Endothelial cell of umbilical vein (primary cell): ENCODE results near the gene GABRB2. TPM values are rescaled to one million over a fixed set of nuclear protein-coding genes. Genes with fewer than 3 reads are reported as not detected.

Experiments
- BruUV-seq: library from RNA; stranded (reverse); fragments of 400-500 nt; replicated peaks from 2 replicates; lab custom pipeline; 2021; lab: Mats Ljungman, UMichigan
- CTCF ChIA-PET: fragments of 300-600, 350-600 bp; sonication (Branson Sonifier 250); formaldehyde crosslinking; loops from one replicate; lab custom pipeline; 2021; ENCODE audit warnings: antibody characterized with exemption, inconsistent platforms; lab: Charles Lee
- POLR2A ChIA-PET: fragments of 300-600, 350-600 bp; sonication (Branson Sonifier 250); formaldehyde crosslinking; loops from one replicate; lab custom pipeline; 2021; ENCODE audit warnings: antibody characterized with exemption, inconsistent platforms; lab: Charles Lee
- DNase-seq: peaks from one replicate; pipeline ENCODE4 v3.0.0-alpha.2; 2011; ENCODE audit warnings: low read depth, low spot score
- FAIRE-seq: peaks from 2 replicates; lab custom pipeline; 2011; peaks lifted over from hg19 to GRCh38; lab: Jason Lieb, UNC
- H2AFZ ChIP-seq: 2 replicates; pipeline ENCODE4 v1.6.0; 2012; ENCODE audit warnings: low read depth, low read length, control low read depth, inconsistent platforms
- H3K27ac ChIP-seq: 2 replicates; pipeline ENCODE4 v1.5.1; 2011; ENCODE audit warnings: low read depth, mild to moderate bottlenecking, control low read depth, low read length, moderate library complexity; ENCODE audit not compliant: insufficient read depth
- H3K27me3 ChIP-seq, 2 experiments: 2 replicates each; pipeline versions ENCODE4 v1.6.0 to v1.6.1; 2011; ENCODE audit warnings: low read length in 2 of 2, mixed read lengths in 1 of 2; ENCODE audit not compliant: control insufficient read depth in 2 of 2, insufficient read depth in 2 of 2
- H3K36me3 ChIP-seq, 2 experiments: 2 replicates in 1 of 2; 3 replicates in 1 of 2; pipeline ENCODE4 v1.5.1; 2011; ENCODE audit warnings: low read length in 2 of 2, mild to moderate bottlenecking in 1 of 2, moderate library complexity in 1 of 2; ENCODE audit not compliant: control insufficient read depth in 2 of 2, insufficient read depth in 2 of 2; ENCODE audit errors: extremely low read depth in 1 of 2
- H3K4me1 ChIP-seq: 3 replicates; pipeline ENCODE4 v1.5.1; 2011; ENCODE audit warnings: mild to moderate bottlenecking, low read length; ENCODE audit not compliant: control insufficient read depth, insufficient read depth; ENCODE audit errors: extremely low read depth
- H3K4me2 ChIP-seq: 2 replicates; pipeline ENCODE4 v1.6.1; 2011; ENCODE audit warnings: low read length, control low read depth, mixed read lengths; ENCODE audit not compliant: insufficient read depth
- H3K4me3 ChIP-seq, 3 experiments: fragments of 200-600 bp in 1 of 3; sonication (generic), shearing (Covaris generic) in 1 of 3; replicated peaks in 1 of 3; 2 replicates each; pipeline ENCODE4 v1.5.1; 2011 to 2016; ENCODE audit warnings: control low read depth in 3 of 3, low read length in 3 of 3, mild to moderate bottlenecking in 2 of 3, inconsistent platforms in 1 of 3, low read depth in 1 of 3, moderate library complexity in 1 of 3; ENCODE audit not compliant: insufficient read depth in 1 of 3
- H3K79me2 ChIP-seq: 2 replicates; pipeline ENCODE4 v1.6.0; 2012; ENCODE audit warnings: low read length, inconsistent platforms; ENCODE audit not compliant: control insufficient read depth, insufficient read depth
- H3K9ac ChIP-seq: replicated peaks from 2 replicates; pipeline ENCODE3; 2011; ENCODE audit warnings: low read length, control low read depth; ENCODE audit not compliant: insufficient read depth; ENCODE audit errors: extremely low read depth
- H3K9me1 ChIP-seq: replicated peaks from 3 replicates; pipeline ENCODE4 v1.6.0; 2011; ENCODE audit warnings: mild to moderate bottlenecking, low read length; ENCODE audit not compliant: control insufficient read depth, insufficient read depth; ENCODE audit errors: extremely low read depth
- H3K9me3 ChIP-seq: replicated peaks from 2 replicates; pipeline ENCODE4 v1.5.1; 2012; ENCODE audit warnings: low read length, inconsistent platforms; ENCODE audit not compliant: control insufficient read depth, insufficient read depth
- H4K20me1 ChIP-seq: replicated peaks from 2 replicates; pipeline ENCODE3; 2011; ENCODE audit warnings: mild to moderate bottlenecking, low read length; ENCODE audit not compliant: control insufficient read depth, insufficient read depth; ENCODE audit errors: extremely low read depth
- EZH2 ChIP-seq: IDR thresholded peaks from 2 replicates; pipeline ENCODE4 v1.6.1; 2012; ENCODE audit warnings: borderline replicate concordance, low read depth, mild to moderate bottlenecking, moderate library complexity, low read length, inconsistent platforms; ENCODE audit not compliant: severe bottlenecking
- FOS ChIP-seq: IDR thresholded peaks from 2 replicates; pipeline ENCODE4 v1.6.1; 2011; ENCODE audit warnings: mild to moderate bottlenecking, low read length, moderate library complexity, borderline replicate concordance; ENCODE audit not compliant: insufficient read depth
- GATA2 ChIP-seq: IDR thresholded peaks from 2 replicates; pipeline ENCODE4 v1.7.0; 2011; ENCODE audit warnings: low read depth, mild to moderate bottlenecking, moderate library complexity, mixed read lengths, low read length; ENCODE audit not compliant: insufficient read length, insufficient read depth
- JUN ChIP-seq: IDR thresholded peaks from 2 replicates; pipeline ENCODE4 v1.6.1; 2011; ENCODE audit warnings: borderline replicate concordance, low read depth; ENCODE audit not compliant: insufficient read length, insufficient read depth
- MYC ChIP-seq: IDR thresholded peaks from one replicate; pipeline ENCODE4 v1.6.1; 2011; ENCODE audit warnings: mild to moderate bottlenecking, low read depth, low read length
- POLR2A ChIP-seq: IDR thresholded peaks from 2 replicates; pipeline ENCODE4 v1.6.1; 2012; ENCODE audit warnings: low read depth, mild to moderate bottlenecking, control low read depth, low read length
- POLR2AphosphoS5 ChIP-seq: IDR thresholded peaks from 2 replicates; pipeline ENCODE4 v1.6.1; 2012; ENCODE audit warnings: low read depth, mild to moderate bottlenecking, control low read depth, low read length, moderate library complexity; ENCODE audit not compliant: insufficient read depth
- dilution Hi-C: fragments of 300-500 bp; cut with MboI; formaldehyde crosslinking; loops from one replicate; pipeline ENCODE4 v1.15.0; 2019; ENCODE audit warnings: low sequenced_read_pairs; ENCODE audit not compliant: extremely low pct_ligation_motif_present
- intact Hi-C: fragments of 100-400 bp; cut with micrococcal nuclease; formaldehyde crosslinking; loops from one replicate; pipeline ENCODE4 v1.10.0; 2022
- polyA plus RNA-seq, 4 experiments: library from polyadenylated mRNA; depleted of rRNA in 3 of 4; stranded (reverse) in 3 of 4; unstranded in 1 of 4; fragments of >200 nt; gene quantifications; 2 replicates each; pipeline versions ENCODE4 v1.2.1 to v1.2.3, GENCODE V29; 2011 to 2012; ENCODE audit warnings: missing spikeins in 1 of 4
- total RNA-seq: library from RNA; stranded (reverse); gene quantifications from 2 replicates; pipeline ENCODE4 v1.2.3, GENCODE V29; 2021
- TF ChIP-seq, protein P1 (sequence below), 2 donors: IDR thresholded peaks; 1 replicate in 1 of 2; 2 replicates in 1 of 2; pipeline ENCODE4 v1.5.1; 2011; ENCODE audit warnings: low read length in 2 of 2, mild to moderate bottlenecking in 2 of 2, moderate library complexity in 2 of 2, control low read depth in 1 of 2, inconsistent platforms in 1 of 2, low read depth in 1 of 2; ENCODE audit not compliant: insufficient read depth in 1 of 2; ENCODE audit errors: extremely low read depth in 1 of 2
- TF ChIP-seq, protein P2 (sequence below): IDR thresholded peaks from 2 replicates; pipeline ENCODE4 v1.6.1; 2011; ENCODE audit not compliant: insufficient read depth, insufficient read length

Gene GABRB2
- total and polyA plus RNA-seq, 2 donors (not counting 3 experiments of a cell fraction or from before 2014, with no cell fraction given): not detected

DNA sequence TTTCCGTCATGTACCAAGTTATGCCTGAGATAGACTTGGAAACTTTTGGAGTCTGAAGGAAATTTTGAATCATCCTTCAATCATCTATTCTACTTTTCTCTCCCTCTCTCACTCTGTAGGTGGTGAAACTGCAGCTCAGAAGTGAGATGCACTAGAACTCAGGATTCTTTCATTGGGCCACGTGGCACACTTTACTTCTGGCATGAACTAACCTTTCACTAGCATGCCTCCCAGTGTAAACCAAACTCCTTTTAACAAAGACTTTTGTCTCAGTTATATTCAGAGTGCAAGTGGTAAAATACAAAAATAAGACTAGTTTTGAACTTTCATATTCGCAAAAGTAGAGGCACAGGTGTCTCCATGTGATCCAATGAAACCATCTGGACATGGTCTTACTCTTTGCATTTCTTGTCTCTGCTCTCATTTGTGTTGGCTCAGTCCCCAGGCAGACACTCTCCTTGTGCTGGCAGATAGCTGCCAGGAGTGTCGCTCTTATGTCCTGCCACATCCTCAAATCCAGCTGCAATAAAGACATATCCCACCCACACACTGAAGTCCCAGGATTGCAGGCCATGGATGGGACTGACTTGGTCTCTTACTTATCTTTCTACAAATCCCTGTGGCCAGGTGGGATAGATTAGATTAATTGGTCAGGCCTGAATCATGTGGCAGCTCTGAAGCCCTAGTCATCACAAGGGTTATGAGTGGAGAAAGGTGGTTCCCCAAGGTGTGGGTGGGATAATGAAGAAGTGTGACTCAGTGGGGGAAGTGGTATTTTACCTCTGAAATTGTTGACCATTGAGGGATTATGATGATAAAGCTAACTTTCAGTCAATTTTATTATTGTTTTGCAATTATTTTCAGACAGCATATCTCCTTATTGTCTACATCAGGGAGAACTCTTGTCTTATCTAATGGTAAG lies 267.5 kb downstream of the GABRB2 start:
- H4K20me1 ChIP-seq: no peaks in the 10 kb centered on the region
- FAIRE-seq (no peak), DNase-seq (no peak)
- BruUV-seq: no TSS peak
- no peak overlapping the region for H3K4me2 ChIP-seq
- dilution Hi-C loops: no loop called here
- TF ChIP-seq, protein P1, sequence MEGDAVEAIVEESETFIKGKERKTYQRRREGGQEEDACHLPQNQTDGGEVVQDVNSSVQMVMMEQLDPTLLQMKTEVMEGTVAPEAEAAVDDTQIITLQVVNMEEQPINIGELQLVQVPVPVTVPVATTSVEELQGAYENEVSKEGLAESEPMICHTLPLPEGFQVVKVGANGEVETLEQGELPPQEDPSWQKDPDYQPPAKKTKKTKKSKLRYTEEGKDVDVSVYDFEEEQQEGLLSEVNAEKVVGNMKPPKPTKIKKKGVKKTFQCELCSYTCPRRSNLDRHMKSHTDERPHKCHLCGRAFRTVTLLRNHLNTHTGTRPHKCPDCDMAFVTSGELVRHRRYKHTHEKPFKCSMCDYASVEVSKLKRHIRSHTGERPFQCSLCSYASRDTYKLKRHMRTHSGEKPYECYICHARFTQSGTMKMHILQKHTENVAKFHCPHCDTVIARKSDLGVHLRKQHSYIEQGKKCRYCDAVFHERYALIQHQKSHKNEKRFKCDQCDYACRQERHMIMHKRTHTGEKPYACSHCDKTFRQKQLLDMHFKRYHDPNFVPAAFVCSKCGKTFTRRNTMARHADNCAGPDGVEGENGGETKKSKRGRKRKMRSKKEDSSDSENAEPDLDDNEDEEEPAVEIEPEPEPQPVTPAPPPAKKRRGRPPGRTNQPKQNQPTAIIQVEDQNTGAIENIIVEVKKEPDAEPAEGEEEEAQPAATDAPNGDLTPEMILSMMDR (IDR thresholded peaks at IDR 0.05; ENCODE audit: extremely low read depth in 1 of 2, insufficient read depth in 1 of 2, low read depth in 1 of 2, low read length in 2 of 2): no peak
- TF ChIP-seq MYC (no peak), POLR2A (no peak), POLR2AphosphoS5 (no peak), EZH2 (no peak), FOS (no peak), JUN (no peak), GATA2 (no peak)
- TF ChIP-seq, protein P2, sequence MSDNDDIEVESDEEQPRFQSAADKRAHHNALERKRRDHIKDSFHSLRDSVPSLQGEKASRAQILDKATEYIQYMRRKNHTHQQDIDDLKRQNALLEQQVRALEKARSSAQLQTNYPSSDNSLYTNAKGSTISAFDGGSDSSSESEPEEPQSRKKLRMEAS: no peak
- intact Hi-C loops: no loop called here
- H2AFZ ChIP-seq: no peak overlapping the region
- H3K4me3 ChIP-seq: no peak overlapping the region
- no peaks in the 10 kb centered on the region for H3K36me3 ChIP-seq
- H3K79me2 ChIP-seq: no peaks in the 10 kb centered on the region
- no peak overlapping the region for H3K9ac ChIP-seq
- POLR2A ChIA-PET: no interaction called here
- H3K9me1 ChIP-seq: no peaks in the 10 kb centered on the region
- no peaks in the 10 kb centered on the region for H3K4me1 ChIP-seq
- H3K27me3 ChIP-seq: no peaks in the 10 kb centered on the region
- CTCF ChIA-PET: no interaction called here
- no peaks in the 10 kb centered on the region for H3K9me3 ChIP-seq
- H3K27ac ChIP-seq: no peak overlapping the region
